Measurements from ENCODE around the gene NUP62CL.

- TF ChIP-seq, protein P1, sequence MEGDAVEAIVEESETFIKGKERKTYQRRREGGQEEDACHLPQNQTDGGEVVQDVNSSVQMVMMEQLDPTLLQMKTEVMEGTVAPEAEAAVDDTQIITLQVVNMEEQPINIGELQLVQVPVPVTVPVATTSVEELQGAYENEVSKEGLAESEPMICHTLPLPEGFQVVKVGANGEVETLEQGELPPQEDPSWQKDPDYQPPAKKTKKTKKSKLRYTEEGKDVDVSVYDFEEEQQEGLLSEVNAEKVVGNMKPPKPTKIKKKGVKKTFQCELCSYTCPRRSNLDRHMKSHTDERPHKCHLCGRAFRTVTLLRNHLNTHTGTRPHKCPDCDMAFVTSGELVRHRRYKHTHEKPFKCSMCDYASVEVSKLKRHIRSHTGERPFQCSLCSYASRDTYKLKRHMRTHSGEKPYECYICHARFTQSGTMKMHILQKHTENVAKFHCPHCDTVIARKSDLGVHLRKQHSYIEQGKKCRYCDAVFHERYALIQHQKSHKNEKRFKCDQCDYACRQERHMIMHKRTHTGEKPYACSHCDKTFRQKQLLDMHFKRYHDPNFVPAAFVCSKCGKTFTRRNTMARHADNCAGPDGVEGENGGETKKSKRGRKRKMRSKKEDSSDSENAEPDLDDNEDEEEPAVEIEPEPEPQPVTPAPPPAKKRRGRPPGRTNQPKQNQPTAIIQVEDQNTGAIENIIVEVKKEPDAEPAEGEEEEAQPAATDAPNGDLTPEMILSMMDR (conservative IDR thresholded peaks at IDR 0.05) = no peak
- TF ChIP-seq ZFX (IDR thresholded peaks at IDR 0.05) = no peak
These were observed 82.5 kb downstream of the NUP62CL start for GRCh38 chrX:107123750-107124149.

Data from C4-2B (cell line).